ENCODE data around the gene CLSTN2.

DNA sequence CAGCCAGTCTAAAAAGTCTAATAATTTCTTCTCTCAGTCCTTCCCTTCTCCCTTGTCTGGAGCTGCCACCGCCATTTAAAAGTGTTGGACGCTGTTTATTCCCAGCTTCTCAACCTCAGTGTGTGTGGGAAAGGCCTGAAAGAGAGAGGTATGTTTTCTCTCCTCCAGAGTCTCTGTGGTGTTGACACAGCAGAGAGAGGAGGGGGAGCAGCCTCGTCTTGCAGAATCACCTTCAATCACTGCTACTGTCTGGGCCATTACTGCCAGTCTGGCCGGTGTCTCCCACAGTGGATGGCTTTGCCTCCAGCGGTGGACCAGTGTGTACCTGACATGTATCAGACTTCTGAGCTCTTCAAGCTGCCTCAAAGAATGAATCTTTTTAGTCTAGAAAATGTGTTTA lies 641.5 kb downstream of the CLSTN2 start:
- TF ChIP-seq CTCF (IDR thresholded peaks at IDR 0.05 in 8 of 11, conservative IDR thresholded peaks at IDR 0.05 in 3 of 11): no peak
- no peak for TF ChIP-seq POLR2AphosphoS5 (IDR thresholded peaks at IDR 0.05)
- no peak for TF ChIP-seq POLR2A (IDR thresholded peaks at IDR 0.05)
